HG02571 (cell line): ENCODE results near the gene TRIM2.
A peak's percentile ranks its signal among the peaks of the same experiment; 100 is the strongest.

ENCODE experiments used
- ATAC-seq: cut with Tn5 transposase; IDR thresholded peaks from one replicate; pipeline ENCODE4 v1.9.1; 2021; ENCODE audit warnings: mild to moderate bottlenecking, moderate library complexity; ENCODE audit not compliant: unreplicated experiment

TRIM2 gene

GRCh38 chr4:153246446-153247115, 42.3 kb downstream of the TRIM2 start:
- no peak for ATAC-seq

GRCh38 chr4:153247116-153247490, 42.9 kb downstream of the TRIM2 start:
- no peak for ATAC-seq

GRCh38 chr4:153248641-153249198, 44.5 kb downstream of the TRIM2 start:
- ATAC-seq = no peak

- peak; percentile 99 for ATAC-seq
These were observed 45.2 kb downstream of the TRIM2 start for GRCh38 chr4:153249199-153250041.

- ATAC-seq = no peak
These were observed 47.9 kb downstream of the TRIM2 start for GRCh38 chr4:153252122-153252521.

- no peak for ATAC-seq
These were observed 51.0 kb downstream of the TRIM2 start for GRCh38 chr4:153255233-153255632.

GRCh38 chr4:153257151-153257620, 52.9 kb downstream of the TRIM2 start:
- ATAC-seq = peak; percentile 58

GRCh38 chr4:153257991-153258390, 53.7 kb downstream of the TRIM2 start:
- no peak for ATAC-seq

GRCh38 chr4:153258750-153259149, 54.5 kb downstream of the TRIM2 start:
- no peak for ATAC-seq

- no peak for ATAC-seq
These were observed 55.4 kb downstream of the TRIM2 start for GRCh38 chr4:153259661-153260060.

- no peak for ATAC-seq
These were observed 55.9 kb downstream of the TRIM2 start for GRCh38 chr4:153260132-153260531.

- ATAC-seq = no peak
These were observed 56.5 kb downstream of the TRIM2 start for GRCh38 chr4:153260553-153261300.

- ATAC-seq = no peak
These were observed 57.2 kb downstream of the TRIM2 start for GRCh38 chr4:153261461-153261860.

GRCh38 chr4:153261914-153262313, 57.7 kb downstream of the TRIM2 start:
- ATAC-seq = no peak

- no peak for ATAC-seq
These were observed 61.2 kb downstream of the TRIM2 start for GRCh38 chr4:153265306-153266047.

- no peak for ATAC-seq
These were observed 62.7 kb downstream of the TRIM2 start for GRCh38 chr4:153266988-153267387.

GRCh38 chr4:153267890-153268289, 63.6 kb downstream of the TRIM2 start:
- no peak for ATAC-seq

- ATAC-seq = no peak
These were observed 64.1 kb downstream of the TRIM2 start for GRCh38 chr4:153268295-153268694.

- ATAC-seq = no peak
These were observed 65.2 kb downstream of the TRIM2 start for GRCh38 chr4:153269218-153269990.

GRCh38 chr4:153270361-153270760, 66.1 kb downstream of the TRIM2 start:
- ATAC-seq = no peak
